Thymus (tissue), 11 donors: ENCODE measurements around the gene PARD3B. TPM values are rescaled to one million over a fixed set of nuclear protein-coding genes. Genes with fewer than 3 reads are reported as not detected.

Source experiments
- DNase-seq, 9 donors: peaks; one replicate each; pipeline ENCODE4 v3.0.0-alpha.2; 2013; ENCODE audit warnings: low spot score in 9 of 9, low read depth in 6 of 9, missing footprints in 1 of 9
- H3K27ac ChIP-seq, 2 donors: one replicate each; pipeline ENCODE4 v1.5.1; 2013; ENCODE audit warnings: control low read depth in 1 of 2, low read depth in 1 of 2, low read length in 1 of 2, mild to moderate bottlenecking in 1 of 2, moderate library complexity in 1 of 2
- H3K27me3 ChIP-seq, 2 donors: one replicate each; pipeline ENCODE4 v1.5.1; 2013; ENCODE audit warnings: low read length in 1 of 2; ENCODE audit not compliant: control insufficient read depth in 2 of 2, insufficient read depth in 1 of 2
- H3K36me3 ChIP-seq, 2 donors: one replicate each; pipeline ENCODE4 v1.5.1; 2013; ENCODE audit warnings: low read length in 1 of 2, mild to moderate bottlenecking in 1 of 2, moderate library complexity in 1 of 2; ENCODE audit not compliant: control insufficient read depth in 2 of 2, insufficient read depth in 2 of 2
- H3K4me1 ChIP-seq, 2 donors: one replicate each; pipeline ENCODE4 v1.5.1; 2013; ENCODE audit warnings: low read length in 2 of 2; ENCODE audit not compliant: control insufficient read depth in 2 of 2, insufficient read depth in 2 of 2
- H3K4me3 ChIP-seq, 2 donors: one replicate each; pipeline ENCODE4 v1.5.1; 2013; ENCODE audit warnings: low read length in 2 of 2, control low read depth in 1 of 2, mild to moderate bottlenecking in 1 of 2
- H3K9me3 ChIP-seq, 2 donors: one replicate each; pipeline ENCODE4 v1.5.1; 2013; ENCODE audit warnings: low read length in 1 of 2, mild to moderate bottlenecking in 1 of 2; ENCODE audit not compliant: control insufficient read depth in 2 of 2, insufficient read depth in 1 of 2
- WGBS: extraction: QIAGEN DNeasy Blood & Tissue Kit; methylation state at CpG from one replicate; pipeline ENCODE4 v1.1.7; 2013; 5-methylcytosine and 5-hydroxymethylcytosine counted together
- polyA plus RNA-seq: library from polyadenylated mRNA; stranded (reverse); fragments of 200-250 nt; gene quantifications from one replicate; pipeline ENCODE4 v1.2.3, GENCODE V29; 2013
- total RNA-seq: library from RNA; stranded (reverse); fragments of 120-200 nt; gene quantifications from one replicate; pipeline ENCODE4 v1.2.4, GENCODE V29; 2013
- donor health status: healthy.

PARD3B gene
- total and polyA plus RNA-seq, 2 donors: 1.0 to 2.4 TPM

DNA sequence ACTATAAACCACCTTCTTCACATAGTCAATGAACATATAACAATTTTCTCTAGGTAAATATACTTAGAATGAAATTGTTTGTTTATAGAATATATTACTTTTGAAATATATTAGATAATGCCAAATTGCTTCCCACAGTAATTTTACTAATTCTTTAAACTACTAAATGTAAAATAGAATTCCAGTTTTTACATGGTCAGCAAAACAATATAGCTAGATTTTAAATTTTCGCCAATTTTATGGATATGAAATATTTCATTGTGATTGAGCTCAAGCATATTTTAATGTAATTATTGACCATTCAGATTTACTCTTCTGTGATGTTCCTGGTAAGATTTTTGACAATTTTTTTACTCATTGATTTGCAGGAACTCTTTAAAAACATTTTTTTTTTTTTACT, 444.6 kb downstream of the PARD3B start:
- Histone ChIP-seq H3K4me1 (no peaks in the 10 kb centered on the region), H3K27me3 (no peaks in the 10 kb centered on the region), H3K4me3 (no peak overlapping the region), H3K27ac (no peak overlapping the region), H3K9me3 (no peaks in the 10 kb centered on the region), H3K36me3 (no peaks in the 10 kb centered on the region)
- WGBS: 98% methylated on average over 1 of the region's 1 CpG
- DNase-seq: no peak

DNA sequence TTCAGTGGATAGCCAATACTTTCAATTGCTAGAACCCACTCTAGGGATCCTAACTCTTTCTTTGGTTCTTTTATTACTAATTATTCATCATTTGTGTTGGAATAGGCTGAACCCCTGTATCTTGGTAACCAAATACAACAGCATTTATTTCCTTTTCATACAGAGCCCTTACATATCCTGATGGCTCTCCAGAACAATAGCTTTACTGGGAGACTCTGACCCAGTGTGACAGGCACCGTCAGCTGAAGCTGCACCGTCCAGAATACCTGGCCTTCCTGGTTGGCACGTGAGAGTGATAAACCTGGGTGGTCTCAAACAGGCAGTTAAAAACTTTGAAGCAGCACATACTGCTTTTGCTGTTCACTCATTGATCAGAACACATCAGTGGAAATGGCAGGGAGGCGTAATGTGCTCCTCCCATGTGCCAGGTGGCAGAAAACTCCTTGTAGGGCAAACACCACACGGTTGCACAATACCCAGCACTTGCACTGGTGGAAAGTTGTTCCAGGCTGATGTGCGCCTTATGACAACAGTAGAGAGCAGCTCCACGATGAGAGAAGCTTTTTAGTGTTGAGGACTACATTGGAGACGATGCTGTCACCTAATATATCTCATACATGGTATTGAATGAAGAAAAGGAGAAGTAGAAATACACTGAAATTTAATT, 456.2 kb downstream of the PARD3B start:
- Histone ChIP-seq H3K9me3 (no peaks in the 10 kb centered on the region), H3K4me3 (no peak overlapping the region), H3K4me1 (peaks cover 6 to 14% of the 10 kb centered on the region in 2 donors), H3K27ac (no peak overlapping the region), H3K36me3 (no peaks in the 10 kb centered on the region), H3K27me3 (no peaks in the 10 kb centered on the region)
- 94% methylated on average over 8 of the region's 8 CpGs for WGBS
- no peak for DNase-seq

DNA sequence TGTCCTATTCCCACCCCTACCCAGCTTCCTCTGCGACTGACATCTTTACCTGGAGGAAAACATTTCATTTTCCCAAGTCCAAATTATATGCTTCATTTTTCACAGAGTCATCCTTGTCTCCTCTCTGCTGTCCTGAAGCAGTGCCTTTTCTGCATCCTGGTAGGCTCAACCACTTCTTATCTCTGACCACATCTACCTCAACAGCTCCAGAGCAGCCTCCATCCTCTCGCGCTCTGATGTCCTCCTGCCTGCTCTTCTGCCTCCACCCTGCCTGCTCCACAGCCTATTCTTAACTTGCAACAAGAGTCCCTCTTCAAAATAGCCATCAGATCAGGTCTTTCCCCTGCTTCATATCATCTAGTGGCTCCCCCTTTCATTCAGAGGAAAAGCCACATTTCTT, 457.1 kb downstream of the PARD3B start:
- Histone ChIP-seq H3K27ac (no peak overlapping the region), H3K9me3 (no peaks in the 10 kb centered on the region), H3K4me3 (no peak overlapping the region), H3K27me3 (no peaks in the 10 kb centered on the region), H3K36me3 (no peaks in the 10 kb centered on the region), H3K4me1 (peaks cover 6 to 14% of the 10 kb centered on the region in 2 donors)
- WGBS: 38% methylated on average over 3 of the region's 3 CpGs
- DNase-seq: peak in 5 of 9 donors; percentile 9 to 39 (median 32)

DNA sequence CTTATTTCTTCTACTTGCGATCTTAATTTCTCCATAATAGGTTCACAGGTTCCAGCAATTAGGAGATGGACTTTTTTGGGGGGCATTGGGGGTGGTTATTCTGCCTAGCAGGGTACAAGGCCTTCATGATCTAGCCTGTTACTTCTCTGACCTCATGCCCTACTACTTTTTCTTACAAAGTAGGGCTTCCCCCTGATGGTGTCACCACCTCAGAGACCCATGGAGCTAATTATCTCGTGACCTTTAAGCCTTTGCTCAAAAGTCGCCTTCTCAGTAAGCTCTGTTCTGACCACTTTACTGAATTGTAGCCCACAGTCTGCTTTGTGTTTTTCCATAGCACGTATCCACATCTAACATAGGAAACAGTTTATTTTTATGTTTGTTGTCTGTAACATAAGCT, 458.0 kb downstream of the PARD3B start:
- Histone ChIP-seq H3K4me1 (peaks cover 6 to 14% of the 10 kb centered on the region in 2 donors), H3K36me3 (no peaks in the 10 kb centered on the region), H3K27me3 (no peaks in the 10 kb centered on the region), H3K4me3 (no peak overlapping the region), H3K27ac (no peak overlapping the region), H3K9me3 (no peaks in the 10 kb centered on the region)
- DNase-seq: no peak
- 94% methylated on average over 4 of the region's 4 CpGs for WGBS

DNA sequence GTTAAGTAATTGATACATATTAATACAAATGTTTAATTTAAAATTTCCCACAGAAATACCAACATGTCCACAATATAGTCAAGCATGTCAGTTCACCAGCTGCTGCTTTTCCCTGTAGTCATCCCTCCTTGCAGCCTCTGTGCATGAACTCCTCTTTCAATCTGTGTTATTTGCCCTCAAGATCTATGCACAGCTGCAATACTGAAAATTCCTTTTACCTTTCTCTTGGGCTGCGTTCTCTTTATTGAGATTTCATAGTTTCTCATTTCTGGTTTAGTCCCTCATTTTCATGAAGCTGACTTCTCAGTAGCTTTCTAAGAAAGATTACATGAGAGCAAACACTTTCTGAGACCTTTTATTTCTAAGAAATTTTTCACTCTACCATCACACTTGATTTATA, 464.9 kb downstream of the PARD3B start:
- Histone ChIP-seq H3K4me1 (no peaks in the 10 kb centered on the region), H3K4me3 (no peak overlapping the region), H3K36me3 (no peaks in the 10 kb centered on the region), H3K27me3 (no peaks in the 10 kb centered on the region), H3K27ac (no peak overlapping the region), H3K9me3 (no peaks in the 10 kb centered on the region)
- WGBS: 0% methylated on average over 1 of the region's 1 CpG
- no peak for DNase-seq

DNA sequence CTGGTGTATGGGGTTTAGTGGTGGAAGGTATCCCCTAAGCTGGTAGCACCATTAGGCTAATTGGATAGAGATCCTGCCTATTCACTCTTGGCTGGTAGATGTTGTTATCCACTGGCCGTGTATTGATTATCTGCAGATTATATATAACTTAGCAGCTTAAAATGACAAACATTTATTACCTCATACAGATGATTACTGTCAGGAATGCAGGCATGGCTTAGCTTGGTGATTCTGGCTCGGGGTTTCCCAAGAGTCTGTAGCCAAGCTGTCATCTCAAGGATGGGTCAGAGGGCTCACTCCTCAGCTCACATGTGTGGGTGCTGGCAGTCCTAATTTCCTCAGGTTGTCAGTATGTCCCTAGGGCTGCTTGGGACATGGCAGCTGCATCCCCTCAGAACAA, 465.8 kb downstream of the PARD3B start:
- Histone ChIP-seq H3K4me3 (no peak overlapping the region), H3K4me1 (no peaks in the 10 kb centered on the region), H3K27me3 (no peaks in the 10 kb centered on the region), H3K9me3 (no peaks in the 10 kb centered on the region), H3K36me3 (no peaks in the 10 kb centered on the region), H3K27ac (no peak overlapping the region)
- no peak for DNase-seq
- WGBS: 95% methylated on average over 2 of the region's 2 CpGs

DNA sequence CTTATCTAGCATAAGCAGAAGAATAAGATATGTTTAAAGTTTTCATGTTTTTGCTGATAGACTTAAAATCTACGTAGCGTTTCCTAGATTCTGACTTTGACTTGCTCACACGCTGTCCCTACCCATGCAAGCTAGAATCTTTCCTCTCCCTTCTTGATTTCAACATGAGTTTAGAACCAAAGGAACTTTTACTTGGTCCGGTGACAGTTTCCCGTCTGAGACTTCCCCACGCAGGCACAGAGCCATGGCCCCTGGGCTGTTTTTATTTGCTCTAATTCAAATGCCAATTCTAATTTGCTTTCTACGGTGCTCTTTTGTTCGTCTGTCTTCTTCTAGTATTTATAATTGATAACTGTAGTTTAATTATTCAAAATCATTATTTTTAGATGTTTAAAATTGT, 467.7 kb downstream of the PARD3B start:
- DNase-seq: no peak
- 97% methylated on average over 8 of the region's 8 CpGs for WGBS
- no peaks in the 10 kb centered on the region for H3K9me3 ChIP-seq
- H3K27ac ChIP-seq: no peak overlapping the region
- no peaks in the 10 kb centered on the region for H3K27me3 ChIP-seq
- no peaks in the 10 kb centered on the region for H3K4me1 ChIP-seq
- no peak overlapping the region for H3K4me3 ChIP-seq
- H3K36me3 ChIP-seq: no peaks in the 10 kb centered on the region

DNA sequence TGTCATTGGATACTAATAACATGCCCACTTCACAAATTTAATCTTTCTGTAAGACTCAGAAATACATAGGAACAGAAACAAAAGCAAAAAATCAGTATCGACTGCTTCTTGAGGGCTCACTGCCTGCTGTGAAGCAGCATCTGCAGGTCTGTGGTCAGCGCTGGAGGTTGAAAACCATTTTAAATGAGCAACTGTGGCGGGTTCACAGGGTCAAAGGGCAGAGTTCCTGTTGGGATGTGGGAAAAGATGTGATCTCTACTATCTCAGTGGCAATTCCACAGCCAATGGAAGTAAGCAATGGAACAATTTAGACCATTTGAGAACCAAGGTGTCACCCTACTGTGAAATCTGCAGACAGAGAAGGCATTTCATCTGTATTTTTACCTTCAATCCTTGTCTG, 468.3 kb downstream of the PARD3B start:
- WGBS: 98% methylated on average over 3 of the region's 3 CpGs
- DNase-seq: no peak
- no peak overlapping the region for H3K4me3 ChIP-seq
- no peaks in the 10 kb centered on the region for H3K9me3 ChIP-seq
- H3K4me1 ChIP-seq: no peaks in the 10 kb centered on the region
- no peaks in the 10 kb centered on the region for H3K27me3 ChIP-seq
- no peaks in the 10 kb centered on the region for H3K36me3 ChIP-seq
- no peak overlapping the region for H3K27ac ChIP-seq

DNA sequence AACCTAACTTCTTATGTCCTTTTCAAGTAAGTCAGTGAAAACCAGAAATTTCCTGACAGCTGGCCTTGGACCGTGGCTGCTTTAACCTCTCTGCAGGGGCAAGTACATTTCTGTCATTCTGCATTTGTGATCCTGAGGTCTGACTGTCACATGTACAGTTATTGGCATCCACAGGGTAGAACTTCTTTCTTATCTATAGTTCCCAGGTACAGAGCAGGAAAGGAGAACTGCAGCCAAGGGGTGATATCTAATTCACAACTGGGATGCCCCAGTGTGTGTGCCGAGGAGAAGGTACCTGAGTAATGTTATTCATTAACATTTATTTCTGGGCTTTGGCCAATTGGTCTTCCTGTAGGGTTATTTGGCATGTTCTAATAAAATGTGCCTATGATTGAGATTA, 468.9 kb downstream of the PARD3B start:
- H3K4me1 ChIP-seq: no peaks in the 10 kb centered on the region
- H3K27ac ChIP-seq: no peak overlapping the region
- no peaks in the 10 kb centered on the region for H3K9me3 ChIP-seq
- no peak overlapping the region for H3K4me3 ChIP-seq
- no peaks in the 10 kb centered on the region for H3K27me3 ChIP-seq
- H3K36me3 ChIP-seq: no peaks in the 10 kb centered on the region
- no peak for DNase-seq
- 65% methylated on average over 2 of the region's 2 CpGs for WGBS
